ENCODE data around the gene PTPRQ.

GRCh38 chr12:80659512-80660063, 215.6 kb downstream of the PTPRQ start:
- TF ChIP-seq CTCF (IDR thresholded peaks at IDR 0.05; ENCODE audit: low read depth, low read length) (no peak), MAX (IDR thresholded peaks at IDR 0.05; ENCODE audit: low read depth, low read length) (no peak), POLR2A (IDR thresholded peaks at IDR 0.05; ENCODE audit: extremely low read depth, insufficient read length) (no peak)
